Ascending aorta (tissue), 2 donors: ENCODE results near the gene ANKRD34A. TPM values are rescaled to one million over a fixed set of nuclear protein-coding genes. Genes with fewer than 3 reads are reported as not detected.

Experiments
- DNase-seq, 2 donors: peaks; one replicate each; pipeline ENCODE4 v3.0.0-alpha.2; 2019; ENCODE audit warnings: low spot score in 2 of 2
- H3K27ac ChIP-seq, 2 donors: fragments of 200-600 bp; sonication (generic); one replicate each; pipeline ENCODE4 v1.5.1; 2016 to 2017; ENCODE audit warnings: mild to moderate bottlenecking in 1 of 2
- H3K27me3 ChIP-seq: fragments of 200-600 bp; sonication (generic); one replicate; pipeline ENCODE4 v1.5.1; 2017
- H3K36me3 ChIP-seq, 2 donors: fragments of 200-600 bp; sonication (generic); one replicate each; pipeline ENCODE4 v1.5.1; 2016
- H3K4me1 ChIP-seq, 2 donors: fragments of 200-600 bp; sonication (generic); one replicate each; pipeline ENCODE4 v1.5.1; 2016 to 2017; ENCODE audit warnings: mild to moderate bottlenecking in 1 of 2
- H3K4me3 ChIP-seq, 2 donors: fragments of 200-600 bp; sonication (generic); one replicate each; pipeline ENCODE4 v1.5.1; 2016 to 2017; ENCODE audit warnings: mild to moderate bottlenecking in 1 of 2
- H3K9me3 ChIP-seq, 2 donors: fragments of 200-600 bp; sonication (generic); one replicate each; pipeline ENCODE4 v1.5.1; 2016
- intact Hi-C: fragments of 100-400 bp; cut with DNase I; formaldehyde crosslinking; loops from one replicate; pipeline ENCODE4 v1.15.1; 2023
- total RNA-seq: library from RNA; depleted of rRNA; stranded (reverse); fragments of >200 nt; gene quantifications from one replicate; pipeline ENCODE4 v1.1.0, GENCODE V29; 2016
- TF ChIP-seq, protein P1 (sequence below), 3 experiments: fragments of 200-600 bp in 2 of 3; fragments of 450-650 bp in 1 of 3; sonication (generic) in 2 of 3; IDR thresholded peaks; one replicate each; pipeline ENCODE4 v1.5.1; 2016 to 2019; ENCODE audit warnings: antibody characterized with exemption in 3 of 3, mild to moderate bottlenecking in 1 of 3, moderate library complexity in 1 of 3

ANKRD34A gene
- total RNA-seq, 1 donor from 2014 or later, result 13.6 TPM

DNA sequence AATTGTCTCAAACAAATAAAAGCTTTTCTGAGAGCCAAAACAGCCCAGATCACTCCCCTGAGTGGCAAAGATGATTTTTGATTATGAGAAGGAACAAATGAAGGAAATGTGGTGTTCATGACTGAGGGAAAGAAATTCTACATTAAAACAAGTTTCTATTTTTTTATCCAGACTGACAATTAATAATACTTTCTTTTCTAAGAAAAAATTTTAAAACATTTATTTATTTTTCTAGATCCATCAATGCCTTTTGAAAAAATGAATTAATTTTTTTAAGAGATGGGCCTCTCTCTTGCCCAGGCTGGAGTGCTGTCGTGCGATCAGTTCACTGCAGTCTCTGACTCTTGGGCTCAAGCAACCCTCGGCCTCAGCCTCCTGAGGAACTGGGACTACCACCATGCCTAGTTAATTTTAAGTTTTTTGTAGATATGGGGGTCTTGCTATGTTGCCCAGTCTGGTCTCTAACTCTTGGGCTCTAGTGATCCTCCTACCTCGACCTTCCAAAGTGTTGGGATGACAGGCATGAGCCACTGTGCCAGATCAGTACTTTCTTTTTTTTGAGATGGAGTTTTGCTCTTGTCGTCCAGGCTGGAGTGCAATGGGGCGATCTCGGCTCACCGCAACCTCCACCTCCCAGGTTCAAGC, 43.2 kb upstream of the ANKRD34A start:
- H3K36me3 ChIP-seq, result no peaks in the 10 kb centered on the region
- no peak for DNase-seq
- peaks cover 0 to 10% of the 10 kb centered on the region in 2 donors for H3K4me1 ChIP-seq
- TF ChIP-seq, protein P1, sequence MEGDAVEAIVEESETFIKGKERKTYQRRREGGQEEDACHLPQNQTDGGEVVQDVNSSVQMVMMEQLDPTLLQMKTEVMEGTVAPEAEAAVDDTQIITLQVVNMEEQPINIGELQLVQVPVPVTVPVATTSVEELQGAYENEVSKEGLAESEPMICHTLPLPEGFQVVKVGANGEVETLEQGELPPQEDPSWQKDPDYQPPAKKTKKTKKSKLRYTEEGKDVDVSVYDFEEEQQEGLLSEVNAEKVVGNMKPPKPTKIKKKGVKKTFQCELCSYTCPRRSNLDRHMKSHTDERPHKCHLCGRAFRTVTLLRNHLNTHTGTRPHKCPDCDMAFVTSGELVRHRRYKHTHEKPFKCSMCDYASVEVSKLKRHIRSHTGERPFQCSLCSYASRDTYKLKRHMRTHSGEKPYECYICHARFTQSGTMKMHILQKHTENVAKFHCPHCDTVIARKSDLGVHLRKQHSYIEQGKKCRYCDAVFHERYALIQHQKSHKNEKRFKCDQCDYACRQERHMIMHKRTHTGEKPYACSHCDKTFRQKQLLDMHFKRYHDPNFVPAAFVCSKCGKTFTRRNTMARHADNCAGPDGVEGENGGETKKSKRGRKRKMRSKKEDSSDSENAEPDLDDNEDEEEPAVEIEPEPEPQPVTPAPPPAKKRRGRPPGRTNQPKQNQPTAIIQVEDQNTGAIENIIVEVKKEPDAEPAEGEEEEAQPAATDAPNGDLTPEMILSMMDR (IDR thresholded peaks at IDR 0.05), result no peak
- H3K27ac ChIP-seq, result peak overlapping the region; percentile 80 to 85
- no peaks in the 10 kb centered on the region for H3K9me3 ChIP-seq
- H3K27me3 ChIP-seq, result no peaks in the 10 kb centered on the region
- intact Hi-C loops, result loop anchor here (1.0 kb wide), 1 partner anchor 30 kb away; no protein-coding TSS in a partner anchor
- H3K4me3 ChIP-seq, result no peak overlapping the region

DNA sequence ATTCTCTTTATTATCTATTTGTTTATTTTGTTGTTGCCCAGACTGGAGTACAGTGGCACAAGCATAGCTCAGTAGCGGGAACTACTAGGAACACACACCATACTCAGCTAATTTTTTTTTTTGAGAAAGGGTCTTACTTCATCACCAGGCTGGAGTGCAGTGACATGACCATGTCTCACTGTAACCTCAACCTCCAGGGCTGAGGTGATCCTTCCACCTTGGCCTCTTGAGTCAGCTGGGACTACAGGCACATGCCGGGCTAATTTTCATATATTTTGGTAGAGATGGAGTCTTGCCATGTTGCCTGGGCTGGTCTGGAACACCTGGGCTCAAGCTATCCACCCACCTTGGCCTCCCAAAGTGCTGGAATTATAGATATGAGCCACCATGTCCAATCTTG, 37.3 kb upstream of the ANKRD34A start:
- H3K27ac ChIP-seq, result peak overlapping the region in 1 of 2 donors; percentile 38
- intact Hi-C loops, result no loop called here
- H3K4me1 ChIP-seq, result peaks cover 3 to 28% of the 10 kb centered on the region in 2 donors
- no peaks in the 10 kb centered on the region for H3K9me3 ChIP-seq
- no peaks in the 10 kb centered on the region for H3K27me3 ChIP-seq
- TF ChIP-seq, protein P1 (IDR thresholded peaks at IDR 0.05), result no peak
- H3K4me3 ChIP-seq, result no peak overlapping the region
- no peaks in the 10 kb centered on the region for H3K36me3 ChIP-seq
- no peak for DNase-seq

DNA sequence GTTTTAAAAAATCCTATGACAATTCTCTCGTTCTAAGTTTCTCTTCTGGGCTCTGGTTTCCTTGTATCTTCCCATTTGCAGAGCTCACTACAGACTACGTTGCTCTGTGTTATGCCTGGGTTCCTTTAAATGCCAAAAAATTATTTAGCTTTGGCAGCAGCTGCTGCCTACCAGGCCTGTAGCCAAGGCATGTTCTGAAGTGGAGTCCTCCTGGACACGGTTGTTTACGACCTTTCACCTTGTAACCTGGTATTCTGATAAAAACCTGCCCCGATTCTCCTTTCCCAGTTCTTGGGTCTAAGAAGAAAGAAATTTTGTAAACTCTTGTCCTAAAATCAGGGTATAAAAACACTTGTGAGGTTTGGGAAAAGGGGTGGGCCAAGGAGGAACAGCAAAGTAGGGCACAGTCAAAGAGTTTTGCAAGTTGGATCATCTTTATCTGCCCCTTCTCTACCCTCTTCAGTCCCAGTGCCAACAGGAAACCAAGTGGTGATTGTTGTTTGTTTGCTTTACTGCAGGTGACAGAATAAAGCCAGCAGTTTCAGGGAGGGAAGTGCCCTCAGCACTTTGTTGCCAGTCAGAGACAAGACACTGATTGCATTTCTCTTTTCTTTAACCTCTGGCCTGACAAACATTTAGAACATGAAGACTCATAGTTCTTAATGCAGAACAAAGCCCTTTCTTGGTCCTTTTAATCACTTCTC, 35.1 kb upstream of the ANKRD34A start:
- TF ChIP-seq, protein P1 (IDR thresholded peaks at IDR 0.05), result no peak
- no peaks in the 10 kb centered on the region for H3K9me3 ChIP-seq
- no peaks in the 10 kb centered on the region for H3K27me3 ChIP-seq
- H3K4me3 ChIP-seq, result peak overlapping the region; percentile 9 to 41
- H3K36me3 ChIP-seq, result peaks cover 8 to 16% of the 10 kb centered on the region in 2 donors
- peaks cover 3 to 24% of the 10 kb centered on the region in 2 donors for H3K4me1 ChIP-seq
- intact Hi-C loops, result loop anchor here (5.0 kb wide), 1 partner anchor 37 kb away; the partner anchor contains the start of genes ANKRD34A and POLR3GL
- peak overlapping the region; percentile 89 to 95 for H3K27ac ChIP-seq
- DNase-seq, result no peak

DNA sequence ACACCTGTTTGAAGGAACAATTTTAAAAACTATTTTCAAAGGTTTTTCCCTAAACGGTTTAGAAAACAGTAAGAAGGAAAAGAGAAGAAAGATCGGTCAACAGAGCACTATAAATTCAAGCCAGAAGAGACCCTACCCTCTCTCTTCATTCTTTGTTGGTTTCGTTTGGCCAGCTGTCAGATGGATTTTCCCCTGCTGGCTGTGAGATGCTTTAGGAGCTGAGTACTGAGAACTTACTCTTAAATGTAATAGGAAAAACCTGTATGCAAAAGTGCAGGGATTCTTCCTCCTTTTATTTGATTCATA, 33.3 kb upstream of the ANKRD34A start:
- peaks cover 26 to 34% of the 10 kb centered on the region in 2 donors for H3K36me3 ChIP-seq
- peak overlapping the region; percentile 89 to 95 for H3K27ac ChIP-seq
- peak overlapping the region; percentile 79 to 88 for H3K4me3 ChIP-seq
- H3K27me3 ChIP-seq, result no peaks in the 10 kb centered on the region
- no peak for DNase-seq
- intact Hi-C loops, result loop anchor here (2.0 to 5.0 kb wide), 2 partner anchors 35 to 37 kb away; partner anchors contain the start of genes ANKRD34A and POLR3GL
- H3K4me1 ChIP-seq, result peaks cover 3 to 31% of the 10 kb centered on the region in 2 donors
- H3K9me3 ChIP-seq, result no peaks in the 10 kb centered on the region
- TF ChIP-seq, protein P1 (IDR thresholded peaks at IDR 0.05), result peak in 1 of 3 experiments; percentile 15

DNA sequence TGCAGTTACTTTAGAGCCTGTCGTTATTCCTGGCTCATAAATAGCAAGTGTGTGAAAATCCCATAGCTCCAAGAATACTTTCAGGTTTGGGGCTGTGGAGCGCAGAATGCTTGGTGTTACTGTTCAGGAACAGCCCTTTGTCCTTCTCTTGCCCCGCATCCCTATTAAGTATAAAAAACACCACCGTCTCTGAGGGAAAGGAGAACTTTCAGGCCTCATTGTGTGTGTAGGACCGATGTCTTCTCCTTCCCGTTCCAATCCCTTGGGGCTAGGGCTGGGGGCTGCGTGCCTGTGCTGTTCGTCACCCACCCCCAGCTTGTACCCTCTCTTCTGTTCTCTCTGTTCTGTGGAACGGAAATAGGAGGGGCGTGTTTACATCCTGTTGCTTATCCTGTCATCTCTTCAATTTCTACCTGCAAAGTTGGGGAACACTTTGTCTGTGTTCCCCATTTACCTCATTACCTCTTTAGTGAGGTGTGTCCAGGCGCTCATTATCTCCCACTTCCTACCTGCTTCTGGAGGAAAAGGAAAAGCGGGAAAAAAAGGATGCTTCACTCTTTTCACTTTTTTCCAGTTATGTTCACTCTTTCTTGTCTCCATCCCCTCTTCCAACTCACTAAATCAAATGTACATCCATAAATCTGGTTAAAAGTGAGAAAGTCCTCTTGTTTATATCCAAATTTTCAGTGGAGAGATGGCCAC, 32.8 kb upstream of the ANKRD34A start:
- peak overlapping the region; percentile 79 to 88 for H3K4me3 ChIP-seq
- intact Hi-C loops, result loop anchor here (2.0 to 5.0 kb wide), 2 partner anchors 35 to 38 kb away; partner anchors contain the start of genes ANKRD34A and POLR3GL
- TF ChIP-seq, protein P1 (IDR thresholded peaks at IDR 0.05), result no peak
- no peaks in the 10 kb centered on the region for H3K27me3 ChIP-seq
- no peaks in the 10 kb centered on the region for H3K9me3 ChIP-seq
- DNase-seq, result peak in 1 of 2 donors; percentile 77
- H3K36me3 ChIP-seq, result peaks cover 29 to 39% of the 10 kb centered on the region in 2 donors
- peaks cover 3 to 37% of the 10 kb centered on the region in 2 donors for H3K4me1 ChIP-seq
- H3K27ac ChIP-seq, result peak overlapping the region; percentile 89 to 95
